Stimulated activated CD8-positive, alpha-beta memory T cell treated with anti-CD3 and anti-CD28 coated beads, Interleukin-15, amount 100 ng/mL, for 24 hours (primary cell): ENCODE results near the gene SYNGR1.
"Not testable (repeated sequence)": the region's sequence is repeated elsewhere in the genome, so short reads cannot be mapped to it uniquely, and the experiment has no call there.

Source experiments
- DNase-seq: peaks from one replicate; pipeline ENCODE4 v3.0.0-alpha.2; 2020; ENCODE audit warnings: low read depth

The SYNGR1 gene

GRCh38 chr22:39351689-39352214 lies 2.0 kb downstream of the SYNGR1 start:
- DNase-seq, result no peak

DNA sequence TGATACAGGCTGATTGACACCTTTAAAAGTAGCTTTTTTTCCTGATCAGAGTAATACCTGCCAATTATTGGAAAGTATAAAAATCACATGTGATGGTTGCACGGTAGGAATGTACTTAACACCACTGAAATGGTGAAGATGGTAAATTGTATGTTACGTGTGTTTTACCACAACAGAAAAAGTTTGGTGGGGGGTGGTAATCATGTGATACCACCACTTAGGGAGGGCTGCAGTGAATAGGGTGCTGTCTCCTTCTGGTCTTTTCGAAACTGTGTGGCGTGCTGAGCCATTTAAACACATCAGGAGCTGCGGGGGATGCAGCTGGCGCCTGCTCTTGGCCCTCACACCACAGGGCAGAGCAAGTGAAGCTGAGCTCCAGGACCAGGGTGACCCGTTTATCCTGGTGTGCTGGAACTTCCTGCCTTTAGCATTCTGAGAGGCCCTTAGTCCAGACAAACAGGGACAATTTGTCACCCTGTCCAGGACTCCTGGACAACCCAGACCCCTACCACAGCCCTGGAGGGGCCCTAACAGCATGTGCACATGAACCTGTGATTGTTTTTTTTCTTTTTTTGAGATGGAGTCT lies 2.6 kb downstream of the SYNGR1 start:
- no peak for DNase-seq

DNA sequence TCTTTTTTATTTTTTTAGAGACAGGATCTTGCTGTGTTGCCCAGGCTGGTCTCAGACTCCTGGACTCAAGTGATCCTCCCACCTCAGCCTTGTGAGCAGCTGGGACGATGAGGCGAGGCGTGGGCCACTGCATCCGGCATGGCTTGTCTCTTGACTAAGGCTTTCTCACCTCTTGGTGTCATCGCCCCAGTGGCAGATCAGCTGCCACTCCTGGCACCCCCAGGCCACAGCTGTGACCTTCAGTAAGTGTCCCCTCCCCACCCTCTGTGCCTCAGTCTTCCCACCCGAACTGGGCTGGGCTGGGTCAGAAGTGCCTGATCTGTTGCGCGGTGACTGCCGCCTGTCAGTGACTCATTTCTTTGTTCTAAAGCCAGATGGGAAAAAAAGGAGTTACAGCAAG lies 3.6 kb downstream of the SYNGR1 start:
- DNase-seq, result no peak

DNA sequence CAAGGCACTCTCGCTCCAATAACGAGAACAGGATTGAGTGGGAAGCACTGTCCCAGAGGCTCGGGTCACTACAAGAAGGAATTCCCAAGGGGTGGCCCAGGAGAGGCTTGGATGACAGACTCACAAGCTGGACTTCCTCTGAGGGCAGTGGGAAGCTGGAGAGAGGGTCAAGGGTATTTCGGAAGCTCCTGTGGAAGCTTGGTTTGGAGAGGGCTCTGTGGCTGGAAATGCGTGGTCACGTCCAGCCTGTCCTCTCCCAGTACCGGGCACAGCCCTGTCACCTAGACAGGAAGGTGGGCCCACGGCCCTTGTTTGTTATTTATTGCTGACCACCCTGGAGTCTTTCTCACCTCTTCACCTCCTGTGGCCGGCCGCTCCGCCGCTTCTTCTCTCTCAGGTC lies 5.3 kb downstream of the SYNGR1 start:
- DNase-seq, result no peak

- DNase-seq, result not testable (repeated sequence)
Measured at GRCh38 chr22:39355805-39356204, 6.0 kb downstream of the SYNGR1 start.

GRCh38 chr22:39356464-39356863 lies 6.7 kb downstream of the SYNGR1 start:
- DNase-seq, result no peak

DNA sequence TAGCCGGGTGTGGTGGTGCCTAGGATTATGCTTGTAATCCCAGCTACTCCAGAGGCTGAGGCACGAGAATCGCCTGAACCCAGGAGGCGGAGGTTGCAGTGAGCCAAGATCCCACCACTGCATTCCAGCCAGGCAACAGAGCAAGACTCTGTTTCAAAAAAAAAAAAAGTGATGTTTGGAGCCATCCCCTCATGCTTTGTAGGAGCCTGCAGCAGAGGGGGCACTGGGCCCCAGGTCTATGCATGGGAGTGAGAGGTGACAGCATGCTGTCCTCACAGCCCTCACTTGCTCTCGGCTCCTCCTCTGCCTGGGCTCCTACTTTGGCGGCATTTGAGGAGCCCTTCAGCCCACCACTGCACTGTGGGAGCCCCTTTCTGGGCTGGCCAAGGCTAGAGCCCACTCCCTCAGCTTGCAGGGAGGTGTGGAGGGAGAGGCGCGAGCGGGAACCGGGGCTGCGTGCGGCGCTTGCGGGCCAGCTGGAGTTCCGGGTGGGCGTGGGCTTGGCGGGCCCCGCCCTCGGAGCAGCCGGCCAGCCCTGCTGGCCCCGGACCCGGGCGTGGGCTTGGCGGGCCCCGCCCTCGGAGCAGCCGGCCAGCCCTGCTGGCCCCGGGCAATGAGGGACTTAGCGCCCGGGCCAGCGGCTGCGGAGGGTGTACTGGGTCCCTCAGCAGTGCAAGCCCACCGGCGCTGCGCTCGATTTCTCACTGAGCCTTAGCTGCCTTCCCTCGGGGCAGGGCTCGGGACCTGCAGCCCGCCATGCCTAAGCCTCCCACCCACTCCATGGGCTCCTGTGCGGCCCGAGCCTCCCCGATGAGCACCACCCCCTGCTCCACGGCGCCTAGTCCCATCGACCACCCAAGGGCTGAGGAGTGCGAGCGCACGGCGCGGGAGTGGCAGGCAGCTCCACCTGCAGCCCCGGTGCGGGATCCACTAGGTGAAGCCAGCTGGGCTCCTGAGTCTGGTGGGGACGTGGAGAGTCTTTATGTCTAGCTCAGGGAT lies 7.6 kb downstream of the SYNGR1 start:
- DNase-seq, result not testable (repeated sequence)

- not testable (repeated sequence) for DNase-seq
Measured at GRCh38 chr22:39358197-39358596, 8.4 kb downstream of the SYNGR1 start.

- DNase-seq, result no peak
Measured at GRCh38 chr22:39359659-39360195, 9.9 kb downstream of the SYNGR1 start.

DNA sequence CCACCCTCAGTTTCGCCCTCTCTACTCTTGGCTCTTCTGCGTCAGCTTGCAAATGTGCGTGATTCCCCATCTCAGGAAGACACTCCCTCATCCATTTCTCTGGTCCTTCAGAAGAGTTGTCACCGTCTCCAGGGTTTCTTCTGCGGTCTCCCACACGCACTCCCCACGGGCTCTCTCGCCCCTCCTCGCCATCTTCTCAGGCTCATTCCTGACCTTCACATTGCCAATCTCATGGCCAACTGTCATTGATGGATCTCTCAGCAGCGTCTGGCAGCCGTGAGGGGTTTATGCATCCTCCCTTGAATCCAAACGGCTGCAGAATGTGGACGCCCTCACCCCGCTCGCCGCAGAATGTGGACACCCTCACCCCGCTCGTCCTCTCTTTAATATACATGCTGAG lies 10.5 kb downstream of the SYNGR1 start:
- no peak for DNase-seq

GRCh38 chr22:39360674-39361413 lies 11.1 kb downstream of the SYNGR1 start:
- DNase-seq, result no peak

DNA sequence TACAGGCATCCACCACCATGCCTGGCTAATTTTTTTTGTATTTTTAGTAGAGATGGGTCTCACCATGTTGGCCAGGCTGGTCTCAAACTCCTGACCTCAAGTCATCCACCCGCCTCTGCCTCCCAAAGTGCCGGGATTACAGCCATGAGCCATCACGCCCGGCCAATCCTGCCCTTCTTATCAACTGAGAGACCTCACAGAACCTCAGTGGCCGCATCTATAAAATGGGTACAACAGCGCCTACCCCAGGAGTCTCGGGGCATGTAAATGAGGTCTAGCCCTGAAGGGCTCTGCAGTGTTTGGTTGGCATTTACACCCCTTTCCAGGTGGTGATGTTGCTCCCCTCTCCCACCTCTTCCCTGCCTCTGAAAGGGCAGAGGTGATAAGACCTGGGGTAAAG lies 11.7 kb downstream of the SYNGR1 start:
- no peak for DNase-seq

DNA sequence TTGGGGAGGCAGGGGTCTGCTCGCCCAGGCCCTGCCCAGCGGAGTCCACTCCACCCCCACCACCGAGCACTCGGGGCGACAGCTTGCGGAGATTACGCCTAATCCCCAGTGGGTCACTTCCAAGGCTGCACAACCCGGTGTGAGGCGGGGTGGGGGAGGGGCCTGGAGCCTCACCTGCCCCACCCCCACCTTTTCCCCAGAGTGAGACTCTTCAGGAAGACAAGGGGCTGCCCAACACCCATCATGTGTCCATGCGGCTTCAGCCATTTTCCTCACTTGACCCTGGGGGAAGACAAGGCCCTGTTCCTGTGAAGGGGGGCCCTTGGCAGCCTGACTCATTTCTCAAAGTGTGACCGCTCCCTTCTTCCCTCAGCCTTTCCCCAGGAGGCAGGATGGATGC lies 12.5 kb downstream of the SYNGR1 start:
- DNase-seq, result no peak

DNA sequence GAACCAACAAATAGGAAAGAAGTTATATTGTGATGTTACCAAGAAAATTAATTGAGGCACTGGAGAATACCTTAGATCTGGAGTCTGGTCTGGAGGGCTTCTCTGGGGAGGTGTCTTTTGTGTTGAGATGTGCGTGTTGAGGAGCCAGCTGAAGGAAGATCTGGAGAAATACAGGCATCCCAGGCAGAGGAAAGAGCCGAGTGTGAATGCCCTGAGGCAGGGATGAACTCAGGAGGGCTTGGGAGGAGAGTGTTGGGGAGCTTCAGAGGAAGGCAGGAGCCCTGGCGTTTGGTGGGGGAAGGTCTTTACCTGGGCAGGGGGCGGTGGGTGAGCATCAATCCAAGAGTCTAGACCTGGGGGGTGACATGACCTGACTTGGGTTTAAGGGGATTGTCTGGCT lies 13.1 kb downstream of the SYNGR1 start:
- DNase-seq, result no peak

DNA sequence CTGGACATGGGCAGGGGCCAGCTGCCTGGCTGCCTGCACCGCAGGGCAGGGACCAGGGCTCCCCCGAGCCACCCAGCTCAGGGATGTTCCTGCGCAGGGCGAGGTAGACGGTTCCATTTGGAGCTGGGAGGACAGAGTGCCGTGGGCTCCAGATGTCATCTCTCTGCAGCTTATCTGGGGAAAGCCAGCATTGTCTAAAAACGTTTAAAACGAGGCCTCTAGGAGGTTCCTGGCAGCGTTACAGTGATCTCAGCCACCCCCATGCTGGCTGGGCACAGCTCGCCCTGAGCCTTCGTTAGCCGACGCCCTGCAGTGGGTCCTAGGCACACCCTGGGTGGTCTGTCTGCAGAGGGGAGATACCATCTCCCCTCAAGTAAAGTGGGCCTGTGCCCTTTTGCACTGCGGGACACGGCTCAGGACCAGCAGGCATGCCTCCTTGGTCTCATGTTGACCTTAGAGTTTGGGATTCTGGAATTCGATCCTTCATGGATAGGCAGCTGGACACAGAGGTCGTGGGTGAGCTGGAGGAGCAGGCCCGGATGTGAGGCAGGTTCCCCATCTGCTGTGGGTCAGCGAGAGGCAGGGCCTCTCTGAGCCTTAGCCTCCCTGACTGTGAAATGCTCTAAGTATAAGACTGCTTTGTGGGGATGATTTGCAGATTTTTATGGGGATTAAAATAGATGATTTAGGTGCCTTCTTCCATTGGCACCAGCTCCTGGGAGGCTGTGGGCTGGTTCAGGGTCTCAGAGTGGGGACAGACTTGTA lies 14.1 kb downstream of the SYNGR1 start:
- no peak for DNase-seq

DNA sequence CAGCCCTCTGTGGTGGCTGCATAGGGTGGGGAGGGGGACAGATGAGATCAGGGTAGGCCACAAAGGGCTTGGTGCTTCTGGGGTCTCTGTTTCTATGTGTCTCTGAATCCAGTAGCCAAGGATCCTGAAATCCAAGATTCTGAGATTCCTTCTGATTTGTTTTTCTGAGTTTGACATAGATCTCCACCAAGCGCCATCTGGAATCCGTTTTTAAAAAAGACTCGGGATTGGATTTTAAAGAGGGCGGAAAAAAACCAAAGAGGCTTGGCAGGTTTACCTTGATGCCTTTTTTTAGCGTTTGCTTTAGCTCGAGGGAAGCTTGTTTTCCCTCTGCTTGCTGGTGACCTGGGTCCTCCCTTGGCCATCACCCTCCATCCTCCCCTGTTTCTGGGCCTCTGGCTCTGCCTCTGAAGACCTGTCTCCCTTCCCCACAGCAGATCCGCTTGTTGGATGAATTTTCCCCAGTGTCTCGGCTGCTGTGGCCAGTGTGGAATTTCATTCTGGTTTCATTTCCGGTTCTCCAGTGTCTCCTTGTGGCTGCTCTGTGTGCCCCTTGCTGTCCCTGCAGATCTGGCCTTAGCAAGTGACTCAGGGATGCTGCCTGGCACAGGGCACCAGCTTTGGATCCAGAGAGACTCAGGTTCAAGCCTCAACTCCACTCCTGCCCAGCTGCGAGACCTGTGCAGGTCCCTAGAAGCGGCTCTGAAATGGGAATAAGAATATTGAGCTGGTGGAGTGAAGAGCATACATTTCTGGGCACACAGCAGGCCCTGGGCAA lies 15.1 kb downstream of the SYNGR1 start:
- no peak for DNase-seq

- no peak for DNase-seq
Measured at GRCh38 chr22:39365492-39365780, 15.6 kb downstream of the SYNGR1 start.

DNA sequence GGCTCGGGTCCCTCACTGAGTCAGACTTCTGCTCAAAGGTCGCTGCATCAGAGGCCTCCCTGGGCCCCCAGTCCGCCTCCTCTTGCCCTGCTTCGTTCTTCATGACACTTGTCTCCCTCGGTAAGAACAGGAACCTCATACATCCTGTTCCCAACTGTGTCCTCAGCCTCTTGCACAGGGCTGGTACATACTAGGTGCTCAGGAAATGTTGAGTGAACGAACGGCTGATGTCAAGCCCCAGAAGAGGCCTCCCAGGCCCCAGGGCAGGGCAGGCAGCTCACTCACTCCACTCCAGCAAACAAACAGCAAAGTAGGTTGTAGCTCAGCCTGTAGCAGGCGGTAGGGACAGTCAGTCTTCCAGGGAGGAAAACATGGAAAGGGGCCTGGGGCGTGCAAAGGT lies 17.2 kb downstream of the SYNGR1 start:
- no peak for DNase-seq

DNA sequence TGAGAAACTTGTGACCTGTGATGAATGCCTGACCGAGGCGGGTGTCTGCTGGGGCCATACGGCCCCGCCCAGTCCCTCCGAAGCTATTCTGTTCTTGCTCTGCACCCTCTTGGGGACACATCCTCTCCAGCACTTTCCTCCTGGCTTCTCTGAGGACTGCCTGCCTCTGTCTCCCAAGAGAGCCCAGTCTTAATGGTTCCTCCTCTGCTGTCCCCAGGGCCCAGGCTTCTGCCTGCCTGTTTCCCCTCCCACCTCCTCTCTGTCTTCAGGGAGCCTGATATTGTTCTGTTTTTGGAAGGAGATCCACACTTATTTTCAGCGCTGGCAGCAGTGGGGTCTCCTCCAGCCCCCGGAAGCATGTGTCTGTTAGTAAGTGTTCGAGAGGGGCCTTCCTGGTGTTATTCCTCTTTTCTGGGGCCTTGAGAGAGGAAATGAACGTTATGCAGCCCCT lies 18.7 kb downstream of the SYNGR1 start:
- no peak for DNase-seq

DNA sequence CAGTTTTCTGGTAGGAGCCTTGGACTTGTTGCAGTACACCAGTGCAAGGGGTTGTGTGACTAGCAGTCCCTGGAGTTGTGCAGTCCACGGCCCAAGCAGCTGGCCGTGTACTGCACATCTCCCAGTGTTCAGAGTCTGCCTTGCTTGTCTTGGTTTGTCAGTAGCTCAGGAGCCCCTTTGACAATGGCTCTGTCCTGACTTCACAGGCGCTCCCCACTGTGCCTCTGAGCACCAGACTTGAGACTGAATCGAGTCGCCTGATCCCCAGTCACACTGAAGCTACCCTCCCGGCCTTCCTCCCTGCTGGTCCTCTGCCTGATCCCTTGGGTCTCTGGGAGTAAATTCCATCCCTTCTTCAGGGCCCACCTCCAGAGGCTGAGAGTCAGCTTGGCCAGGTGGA lies 19.4 kb downstream of the SYNGR1 start:
- DNase-seq, result no peak

- DNase-seq, result no peak
Measured at GRCh38 chr22:39369586-39369985, 19.8 kb downstream of the SYNGR1 start.
